HCT116 (cell line): ENCODE data around the gene UBAP1L. TPM values are rescaled to one million over a fixed set of nuclear protein-coding genes. Genes with fewer than 3 reads are reported as not detected.

ENCODE experiments used
- ATAC-seq: fragments of 200-7000 bp; cut with Tn5 transposase; 2 replicates; pipeline ENCODE4 v1.9.1; 2020; ENCODE audit warnings: mild to moderate bottlenecking, moderate library complexity
- BruUV-seq: library from RNA; stranded (reverse); fragments of 400-500 nt; replicated peaks from 2 replicates; lab custom pipeline; 2021; lab: Mats Ljungman, UMichigan
- CTCF ChIA-PET: fragments of 300-600 bp; sonication (Branson Sonifier 250); formaldehyde crosslinking; loops from one replicate; lab custom pipeline; 2021; ENCODE audit warnings: antibody characterized with exemption; lab: Charles Lee
- POLR2A ChIA-PET: fragments of 300-600, 350-600 bp; sonication (Branson Sonifier 250); formaldehyde crosslinking; loops from one replicate; lab custom pipeline; 2021; ENCODE audit warnings: antibody characterized with exemption; lab: Charles Lee
- RAD21 ChIA-PET, 2 experiments: fragments of 300-600 bp; sonication (Branson Sonifier 250); formaldehyde crosslinking; loops; one replicate each; lab custom pipeline; 2023; ENCODE audit warnings: low total read pairs in 2 of 2; ENCODE audit not compliant: uncharacterized antibody in 2 of 2, unreplicated experiment in 2 of 2, low non-redundant PET in 1 of 2; lab: Charles Lee
- DNase-seq: peaks from one replicate; pipeline ENCODE4 v3.0.0-alpha.2; 2010; ENCODE audit warnings: low read depth, low spot score
- H2AFZ ChIP-seq: fragments of 200-600 bp; shearing (Covaris generic), sonication (generic); 2 replicates; pipeline ENCODE4 v1.6.1; 2017; ENCODE audit warnings: low read depth, mixed run types, mixed read lengths, antibody characterized with exemption, low read length; ENCODE audit not compliant: poor library complexity, severe bottlenecking
- H3K27ac ChIP-seq: 2 replicates; pipeline ENCODE4 v1.5.1; 2012; ENCODE audit warnings: low read depth, low read length
- H3K27me3 ChIP-seq: fragments of 200-600 bp; sonication (generic); 2 replicates; pipeline ENCODE4 v1.6.1; 2016; ENCODE audit warnings: mixed run types, low read length, mixed read lengths; ENCODE audit not compliant: insufficient read depth
- H3K36me3 ChIP-seq, 2 experiments: fragments of 200-500 bp in 1 of 2; fragments of 200-600 bp in 1 of 2; sonication (Bioruptor generic) in 1 of 2; sonication (generic) in 1 of 2; 2 replicates each; pipeline versions ENCODE4 v1.5.1 to v1.6.1; 2014 to 2016; ENCODE audit warnings: low read length in 2 of 2, inconsistent platforms in 1 of 2, mixed read lengths in 1 of 2, mixed run types in 1 of 2; ENCODE audit not compliant: insufficient read depth in 2 of 2, control insufficient read depth in 1 of 2
- H3K4me1 ChIP-seq, 2 experiments: fragments of 200-600 bp in 1 of 2; sonication (generic) in 1 of 2; 2 replicates each; pipeline versions ENCODE4 v1.5.1 to v1.6.1; 2012 to 2017; ENCODE audit warnings: low read length in 2 of 2, inconsistent platforms in 1 of 2, mild to moderate bottlenecking in 1 of 2, mixed read lengths in 1 of 2, mixed run types in 1 of 2, moderate library complexity in 1 of 2; ENCODE audit not compliant: insufficient read depth in 2 of 2, control insufficient read depth in 1 of 2
- H3K4me2 ChIP-seq: fragments of 200-600 bp; sonication (generic); 2 replicates; pipeline ENCODE4 v1.6.1; 2017; ENCODE audit warnings: mixed run types, low read length, mixed read lengths
- H3K4me3 ChIP-seq, 2 experiments: fragments of 200-600 bp in 1 of 2; sonication (generic) in 1 of 2; replicated peaks in 1 of 2; 2 replicates each; pipeline ENCODE4 v1.5.1; 2011 to 2016; ENCODE audit warnings: low read length in 2 of 2, control low read depth in 1 of 2, low read depth in 1 of 2, mild to moderate bottlenecking in 1 of 2, mixed read lengths in 1 of 2, mixed run types in 1 of 2
- H3K79me2 ChIP-seq: fragments of 200-600 bp; sonication (generic); 2 replicates; pipeline ENCODE4 v1.6.1; 2017; ENCODE audit warnings: mild to moderate bottlenecking, mixed run types, low read length, moderate library complexity, mixed read lengths; ENCODE audit not compliant: insufficient read depth
- H3K9ac ChIP-seq: fragments of 200-600 bp; sonication (generic); 2 replicates; pipeline ENCODE4 v1.6.1; 2016; ENCODE audit warnings: low read length, mixed read lengths
- H3K9me2 ChIP-seq: fragments of 200-600 bp; sonication (generic), shearing (Covaris generic); 2 replicates; pipeline ENCODE4 v1.6.1; 2017; ENCODE audit warnings: mixed run types, mild to moderate bottlenecking, moderate library complexity; ENCODE audit not compliant: insufficient read depth
- H3K9me3 ChIP-seq, 2 experiments: fragments of 200-500 bp in 1 of 2; fragments of 200-600 bp in 1 of 2; sonication (Bioruptor generic) in 1 of 2; sonication (generic) in 1 of 2; 2 replicates each; pipeline ENCODE4 v1.6.1; 2014 to 2017; ENCODE audit warnings: low read length in 2 of 2, mixed read lengths in 2 of 2, inconsistent platforms in 1 of 2, low read depth in 1 of 2, mild to moderate bottlenecking in 1 of 2, mixed run types in 1 of 2, moderate library complexity in 1 of 2; ENCODE audit not compliant: control insufficient read depth in 1 of 2, insufficient read depth in 1 of 2
- H4K20me1 ChIP-seq: fragments of 200-600 bp; sonication (generic), shearing (Covaris generic); 2 replicates; pipeline ENCODE4 v1.6.1; 2017; ENCODE audit warnings: mixed run types, mild to moderate bottlenecking, moderate library complexity; ENCODE audit not compliant: insufficient read depth
- CBX3 ChIP-seq: IDR thresholded peaks from 2 replicates; pipeline ENCODE4 v1.6.1; 2012; ENCODE audit warnings: low read depth
- CEBPB ChIP-seq: IDR thresholded peaks from 2 replicates; pipeline ENCODE4 v1.6.1; 2012; ENCODE audit warnings: low read depth
- EGR1 ChIP-seq: IDR thresholded peaks from 2 replicates; pipeline ENCODE4 v1.6.1; 2012; ENCODE audit warnings: low read depth
- EZH2phosphoT487 ChIP-seq: fragments of 200-600 bp; IDR thresholded peaks from 2 replicates; pipeline ENCODE4 v1.6.1; 2018; ENCODE audit warnings: antibody characterized with exemption, borderline replicate concordance
- POLR2A ChIP-seq: IDR thresholded peaks from 2 replicates; pipeline ENCODE4 v1.7.0; 2011; ENCODE audit warnings: borderline replicate concordance; ENCODE audit not compliant: insufficient read depth, insufficient read length; ENCODE audit errors: extremely low read depth
- POLR2AphosphoS5 ChIP-seq: IDR thresholded peaks from 2 replicates; pipeline ENCODE4 v1.6.1; 2011; ENCODE audit warnings: mild to moderate bottlenecking, low read depth, low read length, moderate library complexity
- RAD21 ChIP-seq: IDR thresholded peaks from 2 replicates; pipeline ENCODE4 v1.6.1; 2012; ENCODE audit warnings: low read depth, mild to moderate bottlenecking
- SP1 ChIP-seq: IDR thresholded peaks from 2 replicates; pipeline ENCODE4 v1.6.1; 2012; ENCODE audit warnings: low read depth
- SRF ChIP-seq: IDR thresholded peaks from 2 replicates; pipeline ENCODE4 v1.6.1; 2012; ENCODE audit warnings: low read depth
- TCF7L2 ChIP-seq: IDR thresholded peaks from 2 replicates; pipeline ENCODE4 v1.7.0; 2011; ENCODE audit warnings: borderline replicate concordance, inconsistent platforms; ENCODE audit not compliant: insufficient read depth, insufficient read length; ENCODE audit errors: extremely low read depth
- YY1 ChIP-seq: IDR thresholded peaks from 2 replicates; pipeline ENCODE4 v1.6.1; 2011; ENCODE audit warnings: low read length, low read depth, moderate library complexity, mild to moderate bottlenecking; ENCODE audit not compliant: insufficient replicate concordance; ENCODE audit errors: extremely low read depth
- ZFX ChIP-seq: fragments of 450-650 bp; IDR thresholded peaks from 2 replicates; pipeline ENCODE4 v1.6.1; 2017
- ZNF274 ChIP-seq: fragments of 200-500 bp; sonication (Bioruptor generic); IDR thresholded peaks from 2 replicates; pipeline ENCODE4 v1.6.1; 2014; ENCODE audit warnings: mild to moderate bottlenecking, low read depth, low read length, inconsistent platforms
- intact Hi-C: fragments of 100-400 bp; cut with micrococcal nuclease; formaldehyde crosslinking; loops from 2 replicates; pipeline ENCODE4 v1.10.0; 2022
- total RNA-seq: library from RNA; stranded (reverse); gene quantifications from one replicate; pipeline ENCODE4 v1.2.1, GENCODE V29; 2021; ENCODE audit not compliant: unreplicated experiment
- TF ChIP-seq, protein P1 (sequence below): IDR thresholded peaks from 2 replicates; pipeline ENCODE4 v1.6.1; 2012; ENCODE audit warnings: low read depth
- TF ChIP-seq, protein P2 (sequence below): IDR thresholded peaks from 2 replicates; pipeline ENCODE4 v1.6.1; 2012
- TF ChIP-seq, protein P3 (sequence below), 3 experiments: fragments of 200-600 bp in 1 of 3; sonication (generic) in 1 of 3; IDR thresholded peaks in 2 of 3; conservative IDR thresholded peaks in 1 of 3; 2 replicates each; pipeline ENCODE4 v1.5.1; 2012 to 2017; ENCODE audit warnings: low read depth in 2 of 3, low read length in 2 of 3, antibody characterized with exemption in 1 of 3, borderline replicate concordance in 1 of 3, control low read depth in 1 of 3, mild to moderate bottlenecking in 1 of 3, mixed read lengths in 1 of 3, mixed run types in 1 of 3, moderate library complexity in 1 of 3; ENCODE audit not compliant: insufficient read depth in 1 of 3
- TF ChIP-seq, protein P4 (sequence below): IDR thresholded peaks from 2 replicates; pipeline ENCODE4 v1.6.1; 2012

UBAP1L gene
- total RNA-seq, 1 experiment from 2014 or later: 4.0 TPM

DNA sequence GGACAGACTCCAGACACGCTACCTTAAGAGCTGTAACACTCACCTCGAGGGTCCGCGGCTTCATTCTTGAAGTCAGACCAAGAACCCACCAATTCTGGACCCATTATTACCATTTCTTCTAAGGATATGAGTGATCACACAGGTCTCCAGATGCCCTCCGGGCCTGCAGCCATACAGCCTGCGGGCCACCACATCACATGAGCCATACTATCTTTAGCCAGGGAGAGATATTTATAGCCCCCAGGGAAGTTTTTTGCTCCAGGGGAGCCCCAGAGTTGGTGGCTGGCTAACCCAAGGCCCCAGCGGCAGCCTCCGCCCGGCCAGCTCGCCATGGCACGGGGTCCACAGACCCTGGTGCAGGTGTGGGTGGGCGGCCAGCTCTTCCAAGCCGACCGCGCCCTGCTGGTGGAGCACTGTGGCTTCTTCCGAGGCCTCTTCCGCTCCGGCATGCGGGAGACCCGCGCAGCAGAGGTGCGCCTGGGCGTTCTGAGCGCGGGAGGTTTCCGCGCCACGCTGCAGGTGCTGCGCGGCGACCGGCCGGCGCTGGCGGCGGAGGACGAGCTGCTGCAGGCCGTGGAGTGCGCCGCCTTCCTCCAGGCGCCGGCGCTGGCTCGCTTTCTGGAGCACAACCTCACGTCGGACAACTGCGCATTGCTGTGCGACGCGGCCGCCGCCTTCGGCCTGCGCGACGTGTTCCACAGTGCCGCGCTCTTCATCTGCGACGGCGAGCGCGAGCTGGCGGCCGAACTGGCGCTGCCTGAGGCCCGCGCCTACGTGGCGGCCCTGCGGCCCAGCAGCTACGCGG, 38.3 kb downstream of the UBAP1L start, which contains the start of gene KBTBD13:
Gene KBTBD13, plus strand, starts transcription at position 261 of the 805 bp plus-strand sequence. Its CDS starts 70 bp downstream, at position 331.
- ChIA-PET CTCF (interaction anchor here (2.0 to 2.1 kb wide), 2 partner anchors 24 to 43 kb away, joined by 9 to 13 read pairs; no protein-coding TSS in a partner anchor), RAD21 (no interaction called here), POLR2A (interaction anchor here (1.2 kb wide), 1 partner anchor 10 kb away, joined by 3 read pairs; no protein-coding TSS in a partner anchor)
- H2AFZ ChIP-seq: no peak within 1 kb of the TSS
- intact Hi-C loops: no loop called here
- no peak within 1 kb of the TSS for H3K4me3 ChIP-seq
- H3K4me1 ChIP-seq: peaks cover 3 to 11% of the 10 kb centered on the region in 2 experiments; a peak in 2 of 4 replicates
- H3K4me2 ChIP-seq: no peak within 1 kb of the TSS
- H3K9me2 ChIP-seq: no peaks in the 10 kb centered on the region
- H3K27ac ChIP-seq: no peak within 1 kb of the TSS
- H3K27me3 ChIP-seq: no peaks in the 10 kb centered on the region
- no peaks in the 10 kb centered on the region for H3K9me3 ChIP-seq
- no TSS peak for BruUV-seq
- no peaks in the 10 kb centered on the region for H3K36me3 ChIP-seq
- no peak for DNase-seq
- no peak within 1 kb of the TSS for H3K9ac ChIP-seq
- no peak for ATAC-seq
- no peaks in the 10 kb centered on the region for H4K20me1 ChIP-seq
- H3K79me2 ChIP-seq: no peaks in the 10 kb centered on the region
- no peak for TF ChIP-seq SRF
- TF ChIP-seq POLR2AphosphoS5: no peak
- TF ChIP-seq, protein P1, sequence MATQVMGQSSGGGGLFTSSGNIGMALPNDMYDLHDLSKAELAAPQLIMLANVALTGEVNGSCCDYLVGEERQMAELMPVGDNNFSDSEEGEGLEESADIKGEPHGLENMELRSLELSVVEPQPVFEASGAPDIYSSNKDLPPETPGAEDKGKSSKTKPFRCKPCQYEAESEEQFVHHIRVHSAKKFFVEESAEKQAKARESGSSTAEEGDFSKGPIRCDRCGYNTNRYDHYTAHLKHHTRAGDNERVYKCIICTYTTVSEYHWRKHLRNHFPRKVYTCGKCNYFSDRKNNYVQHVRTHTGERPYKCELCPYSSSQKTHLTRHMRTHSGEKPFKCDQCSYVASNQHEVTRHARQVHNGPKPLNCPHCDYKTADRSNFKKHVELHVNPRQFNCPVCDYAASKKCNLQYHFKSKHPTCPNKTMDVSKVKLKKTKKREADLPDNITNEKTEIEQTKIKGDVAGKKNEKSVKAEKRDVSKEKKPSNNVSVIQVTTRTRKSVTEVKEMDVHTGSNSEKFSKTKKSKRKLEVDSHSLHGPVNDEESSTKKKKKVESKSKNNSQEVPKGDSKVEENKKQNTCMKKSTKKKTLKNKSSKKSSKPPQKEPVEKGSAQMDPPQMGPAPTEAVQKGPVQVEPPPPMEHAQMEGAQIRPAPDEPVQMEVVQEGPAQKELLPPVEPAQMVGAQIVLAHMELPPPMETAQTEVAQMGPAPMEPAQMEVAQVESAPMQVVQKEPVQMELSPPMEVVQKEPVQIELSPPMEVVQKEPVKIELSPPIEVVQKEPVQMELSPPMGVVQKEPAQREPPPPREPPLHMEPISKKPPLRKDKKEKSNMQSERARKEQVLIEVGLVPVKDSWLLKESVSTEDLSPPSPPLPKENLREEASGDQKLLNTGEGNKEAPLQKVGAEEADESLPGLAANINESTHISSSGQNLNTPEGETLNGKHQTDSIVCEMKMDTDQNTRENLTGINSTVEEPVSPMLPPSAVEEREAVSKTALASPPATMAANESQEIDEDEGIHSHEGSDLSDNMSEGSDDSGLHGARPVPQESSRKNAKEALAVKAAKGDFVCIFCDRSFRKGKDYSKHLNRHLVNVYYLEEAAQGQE: no peak
- TF ChIP-seq ZNF274: no peak
- TF ChIP-seq SP1: no peak
- no peak for TF ChIP-seq CBX3
- no peak for TF ChIP-seq CEBPB
- no peak for TF ChIP-seq YY1
- TF ChIP-seq EZH2phosphoT487: no peak
- no peak for TF ChIP-seq TCF7L2
- TF ChIP-seq, protein P2, sequence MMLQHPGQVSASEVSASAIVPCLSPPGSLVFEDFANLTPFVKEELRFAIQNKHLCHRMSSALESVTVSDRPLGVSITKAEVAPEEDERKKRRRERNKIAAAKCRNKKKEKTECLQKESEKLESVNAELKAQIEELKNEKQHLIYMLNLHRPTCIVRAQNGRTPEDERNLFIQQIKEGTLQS: no peak
- TF ChIP-seq RAD21: no peak
- no peak for TF ChIP-seq POLR2A
- TF ChIP-seq, protein P3, sequence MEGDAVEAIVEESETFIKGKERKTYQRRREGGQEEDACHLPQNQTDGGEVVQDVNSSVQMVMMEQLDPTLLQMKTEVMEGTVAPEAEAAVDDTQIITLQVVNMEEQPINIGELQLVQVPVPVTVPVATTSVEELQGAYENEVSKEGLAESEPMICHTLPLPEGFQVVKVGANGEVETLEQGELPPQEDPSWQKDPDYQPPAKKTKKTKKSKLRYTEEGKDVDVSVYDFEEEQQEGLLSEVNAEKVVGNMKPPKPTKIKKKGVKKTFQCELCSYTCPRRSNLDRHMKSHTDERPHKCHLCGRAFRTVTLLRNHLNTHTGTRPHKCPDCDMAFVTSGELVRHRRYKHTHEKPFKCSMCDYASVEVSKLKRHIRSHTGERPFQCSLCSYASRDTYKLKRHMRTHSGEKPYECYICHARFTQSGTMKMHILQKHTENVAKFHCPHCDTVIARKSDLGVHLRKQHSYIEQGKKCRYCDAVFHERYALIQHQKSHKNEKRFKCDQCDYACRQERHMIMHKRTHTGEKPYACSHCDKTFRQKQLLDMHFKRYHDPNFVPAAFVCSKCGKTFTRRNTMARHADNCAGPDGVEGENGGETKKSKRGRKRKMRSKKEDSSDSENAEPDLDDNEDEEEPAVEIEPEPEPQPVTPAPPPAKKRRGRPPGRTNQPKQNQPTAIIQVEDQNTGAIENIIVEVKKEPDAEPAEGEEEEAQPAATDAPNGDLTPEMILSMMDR (IDR thresholded peaks at IDR 0.05 in 2 of 3, conservative IDR thresholded peaks at IDR 0.05 in 1 of 3; ENCODE audit: borderline replicate concordance in 1 of 3, insufficient read depth in 1 of 3, low read depth in 2 of 3, low read length in 2 of 3): no peak
- TF ChIP-seq ZFX: no peak
- TF ChIP-seq, protein P4, sequence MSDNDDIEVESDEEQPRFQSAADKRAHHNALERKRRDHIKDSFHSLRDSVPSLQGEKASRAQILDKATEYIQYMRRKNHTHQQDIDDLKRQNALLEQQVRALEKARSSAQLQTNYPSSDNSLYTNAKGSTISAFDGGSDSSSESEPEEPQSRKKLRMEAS: no peak
- no peak for TF ChIP-seq EGR1
